Mesendoderm (in vitro differentiated cells): Measurements from ENCODE around the gene ZFYVE27.
A peak's percentile ranks its signal among the peaks of the same experiment; 100 is the strongest.

Source experiments
- DNase-seq: peaks from one replicate; pipeline ENCODE4 v3.0.0; 2013
- H2AK5ac ChIP-seq: 2 replicates; pipeline ENCODE4 v1.6.1; 2013; ENCODE audit warnings: low read length, inconsistent platforms
- H2BK120ac ChIP-seq: 2 replicates; pipeline ENCODE4 v1.6.1; 2013; ENCODE audit warnings: low read depth, mild to moderate bottlenecking, low read length, moderate library complexity, mixed read lengths
- H2BK15ac ChIP-seq: replicated peaks from 2 replicates; pipeline ENCODE4 v1.6.1; 2013; ENCODE audit warnings: low read depth, mild to moderate bottlenecking, moderate library complexity
- H2BK5ac ChIP-seq: 2 replicates; pipeline ENCODE4 v1.6.1; 2013; ENCODE audit warnings: low read length, inconsistent platforms
- H3K18ac ChIP-seq: 2 replicates; pipeline ENCODE4 v1.6.1; 2013; ENCODE audit warnings: mild to moderate bottlenecking, low read length, mixed read lengths
- H3K23ac ChIP-seq: one replicate; pipeline ENCODE4 v1.6.1; 2013; ENCODE audit warnings: low read length
- H3K27ac ChIP-seq: 2 replicates; pipeline ENCODE4 v1.5.1; 2013; ENCODE audit warnings: low read depth, mild to moderate bottlenecking, inconsistent platforms, low read length, moderate library complexity
- H3K27me3 ChIP-seq: 2 replicates; pipeline ENCODE4 v1.6.1; 2013; ENCODE audit warnings: low read length, control low read depth, mild to moderate bottlenecking, inconsistent platforms; ENCODE audit not compliant: insufficient read depth, poor library complexity
- H3K36me3 ChIP-seq: 2 replicates; pipeline ENCODE4 v1.6.1; 2013; ENCODE audit warnings: low read length, inconsistent platforms; ENCODE audit not compliant: control insufficient read depth, insufficient read depth
- H3K4ac ChIP-seq: one replicate; pipeline ENCODE4 v1.6.1; 2013; ENCODE audit warnings: low read depth, mild to moderate bottlenecking, low read length, moderate library complexity
- H3K4me1 ChIP-seq: 2 replicates; pipeline ENCODE4 v1.6.1; 2013; ENCODE audit warnings: low read depth, low read length, inconsistent platforms; ENCODE audit not compliant: control insufficient read depth
- H3K4me2 ChIP-seq: 2 replicates; pipeline ENCODE4 v1.6.1; 2013; ENCODE audit warnings: low read length
- H3K4me3 ChIP-seq: 2 replicates; pipeline ENCODE4 v1.5.1; 2013; ENCODE audit warnings: mild to moderate bottlenecking, low read length
- H3K56ac ChIP-seq: one replicate; pipeline ENCODE4 v1.6.1; 2013; ENCODE audit warnings: low read length
- H3K79me1 ChIP-seq: 2 replicates; pipeline ENCODE4 v1.6.1; 2013; ENCODE audit warnings: low read length, inconsistent platforms
- H3K79me2 ChIP-seq: 2 replicates; pipeline ENCODE4 v1.6.1; 2013; ENCODE audit warnings: mild to moderate bottlenecking, low read length; ENCODE audit not compliant: control insufficient read depth, insufficient read depth
- H3K9ac ChIP-seq: 2 replicates; pipeline ENCODE4 v1.6.1; 2013; ENCODE audit warnings: low read length, inconsistent platforms
- H4K5ac ChIP-seq: one replicate; pipeline ENCODE4 v1.6.1; 2013; ENCODE audit warnings: low read length
- H4K8ac ChIP-seq: one replicate; pipeline ENCODE4 v1.6.1; 2013; ENCODE audit warnings: low read depth, mild to moderate bottlenecking, control low read depth, low read length, moderate library complexity
- WGBS: extraction: QIAGEN DNeasy Blood & Tissue Kit; methylation state at CpG from one replicate; pipeline ENCODE4 v1.1.7; 2013; ENCODE audit warnings: low lambda C conversion rate, missing lambda C conversion rate; ENCODE audit not compliant: insufficient coverage; ENCODE audit errors: extremely low coverage; 5-methylcytosine and 5-hydroxymethylcytosine counted together

Gene ZFYVE27

DNA sequence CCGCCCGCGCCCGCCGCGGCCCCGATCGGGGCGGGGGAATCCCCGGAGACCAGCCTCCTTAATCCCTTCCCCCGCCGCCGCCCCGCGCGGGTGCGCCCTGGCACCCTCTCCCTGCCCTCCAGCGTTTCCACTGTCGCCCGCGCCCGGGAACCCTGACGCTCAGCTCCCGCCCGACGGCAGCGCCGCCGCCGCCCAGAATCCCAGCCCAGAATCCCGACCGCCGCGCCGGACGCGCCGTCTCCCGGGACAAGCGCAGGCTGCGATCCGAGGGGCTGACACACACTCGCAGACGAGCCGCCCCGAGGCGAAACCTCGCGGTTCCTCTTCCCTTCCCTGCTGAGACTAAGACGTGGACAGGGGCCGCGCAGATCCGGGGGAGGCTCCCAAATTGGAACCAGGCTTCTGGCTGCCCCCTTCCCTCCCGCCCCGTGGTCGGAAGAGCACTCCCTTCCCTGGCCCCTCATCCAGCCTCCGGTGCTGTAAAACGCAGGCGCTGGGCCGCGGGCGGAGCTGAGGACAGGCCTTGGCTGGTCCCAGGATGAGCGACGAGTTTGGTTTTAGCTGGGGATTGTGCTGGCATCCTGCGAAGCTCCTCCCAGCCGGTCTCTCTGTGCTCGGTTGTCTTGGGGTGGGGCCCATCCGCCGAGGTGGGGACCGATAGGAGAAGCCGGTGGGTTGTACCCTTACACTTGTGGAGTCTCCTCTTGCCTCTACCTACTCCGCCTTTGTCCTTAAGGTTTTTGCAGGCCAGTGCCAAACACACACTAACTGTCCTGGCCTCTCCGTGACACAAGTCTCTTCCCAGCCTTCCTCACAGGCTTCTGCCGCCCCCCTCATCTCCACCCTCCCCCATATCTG, 22.3 kb upstream of the ZFYVE27 start:
- Histone ChIP-seq H2BK15ac (no peak overlapping the region), H3K4ac (peak overlapping the region; percentile 86), H3K79me1 (peaks cover 7% of the 10 kb centered on the region), H3K56ac (peak overlapping the region; percentile 100), H3K79me2 (peaks cover 8% of the 10 kb centered on the region), H4K8ac (no peak overlapping the region), H3K27me3 (no peaks in the 10 kb centered on the region), H2BK120ac (no peak overlapping the region), H3K23ac (peak overlapping the region; percentile 98), H3K18ac (peak overlapping the region; percentile 72), H3K4me1 (peaks cover 17% of the 10 kb centered on the region), H3K36me3 (no peaks in the 10 kb centered on the region), H3K9ac (peak overlapping the region; percentile 99), H4K5ac (no peak overlapping the region), H2AK5ac (peak overlapping the region; percentile 74), H3K4me2 (peak overlapping the region; percentile 98), H3K27ac (peak overlapping the region; percentile 87), H2BK5ac (peak overlapping the region; percentile 95), H3K4me3 (peak overlapping the region; percentile 91)
- WGBS: no CpG with 5 or more reads among the region's 74 CpGs
- DNase-seq: peak; percentile 92

DNA sequence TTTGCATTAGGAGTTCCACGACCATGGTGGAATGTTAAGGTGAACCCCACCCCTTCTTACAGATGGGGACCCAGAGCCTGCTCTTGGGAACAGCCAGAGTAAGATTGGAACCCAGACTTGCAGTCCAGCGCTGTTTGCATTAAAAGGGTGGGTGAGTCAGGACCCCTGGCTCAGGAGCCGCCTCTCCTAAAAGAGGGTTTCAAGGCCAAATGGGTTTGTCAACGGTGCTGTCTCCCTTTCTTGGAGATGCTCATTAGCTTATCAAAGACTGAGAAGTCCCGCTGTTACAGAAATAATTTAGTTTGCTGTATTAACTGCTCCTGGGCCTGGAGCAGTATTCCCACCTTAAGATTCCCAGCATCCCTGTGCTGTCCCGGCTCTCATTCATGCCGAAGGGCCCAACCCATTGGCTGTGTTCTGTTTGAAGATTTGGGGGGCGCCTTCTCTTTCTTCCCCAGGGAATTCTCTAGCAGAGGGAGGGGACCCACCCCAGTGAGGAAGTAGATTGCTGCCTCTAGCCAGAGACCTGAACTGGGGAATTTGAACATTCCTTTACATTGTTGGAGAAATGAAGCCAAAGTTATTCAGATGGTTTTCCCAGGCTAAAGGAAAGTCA, 21.6 kb upstream of the ZFYVE27 start:
- H2BK5ac ChIP-seq: peak overlapping the region; percentile 76
- peak; percentile 40 for DNase-seq
- H2BK120ac ChIP-seq: no peak overlapping the region
- peaks cover 17% of the 10 kb centered on the region for H3K4me1 ChIP-seq
- WGBS: no CpG with 5 or more reads among the region's 8 CpGs
- no peak overlapping the region for H2BK15ac ChIP-seq
- peak overlapping the region; percentile 11 for H3K18ac ChIP-seq
- peak overlapping the region; percentile 99 for H3K9ac ChIP-seq
- peak overlapping the region; percentile 86 for H3K4ac ChIP-seq
- H3K27ac ChIP-seq: peak overlapping the region; percentile 56
- H4K8ac ChIP-seq: no peak overlapping the region
- no peak overlapping the region for H4K5ac ChIP-seq
- H3K4me2 ChIP-seq: peak overlapping the region; percentile 98
- peak overlapping the region; percentile 57 for H3K4me3 ChIP-seq
- H2AK5ac ChIP-seq: peak overlapping the region; percentile 74
- H3K56ac ChIP-seq: peak overlapping the region; percentile 100
- H3K27me3 ChIP-seq: no peaks in the 10 kb centered on the region
- peak overlapping the region; percentile 98 for H3K23ac ChIP-seq
- peaks cover 8% of the 10 kb centered on the region for H3K79me2 ChIP-seq
- no peaks in the 10 kb centered on the region for H3K36me3 ChIP-seq
- peaks cover 7% of the 10 kb centered on the region for H3K79me1 ChIP-seq

DNA sequence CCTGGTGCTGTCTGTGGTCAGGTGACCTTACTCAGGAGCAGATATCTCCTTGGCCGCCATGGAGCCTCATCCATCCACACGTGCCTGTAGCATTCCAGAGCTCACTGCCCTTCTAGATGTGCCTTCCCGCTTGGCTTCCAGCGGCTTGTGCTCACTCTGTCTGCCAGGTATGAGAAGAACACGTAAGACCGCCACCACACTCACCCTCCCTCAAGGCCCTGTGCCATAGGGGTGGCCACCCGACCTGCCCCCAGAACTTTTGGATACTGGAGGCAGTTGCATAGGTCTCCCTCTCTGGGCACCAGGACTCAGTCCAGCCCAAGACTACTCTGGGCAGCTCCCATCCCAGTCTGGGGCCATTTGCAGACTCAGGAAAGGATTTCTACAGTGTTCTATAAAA, 19.3 kb upstream of the ZFYVE27 start:
- H2BK120ac ChIP-seq: no peak overlapping the region
- no peak overlapping the region for H4K8ac ChIP-seq
- peaks cover 17% of the 10 kb centered on the region for H3K4me1 ChIP-seq
- no peak overlapping the region for H3K23ac ChIP-seq
- H3K27ac ChIP-seq: no peak overlapping the region
- no peaks in the 10 kb centered on the region for H3K27me3 ChIP-seq
- no peak overlapping the region for H2BK5ac ChIP-seq
- H2AK5ac ChIP-seq: no peak overlapping the region
- H3K9ac ChIP-seq: no peak overlapping the region
- no CpG with 5 or more reads among the region's 7 CpGs for WGBS
- H3K79me2 ChIP-seq: peaks cover 8% of the 10 kb centered on the region
- H3K79me1 ChIP-seq: peaks cover 7% of the 10 kb centered on the region
- no peak overlapping the region for H3K56ac ChIP-seq
- no peak overlapping the region for H3K4ac ChIP-seq
- no peaks in the 10 kb centered on the region for H3K36me3 ChIP-seq
- H2BK15ac ChIP-seq: no peak overlapping the region
- no peak for DNase-seq
- H3K4me3 ChIP-seq: no peak overlapping the region
- H3K4me2 ChIP-seq: no peak overlapping the region
- H3K18ac ChIP-seq: no peak overlapping the region
- no peak overlapping the region for H4K5ac ChIP-seq

DNA sequence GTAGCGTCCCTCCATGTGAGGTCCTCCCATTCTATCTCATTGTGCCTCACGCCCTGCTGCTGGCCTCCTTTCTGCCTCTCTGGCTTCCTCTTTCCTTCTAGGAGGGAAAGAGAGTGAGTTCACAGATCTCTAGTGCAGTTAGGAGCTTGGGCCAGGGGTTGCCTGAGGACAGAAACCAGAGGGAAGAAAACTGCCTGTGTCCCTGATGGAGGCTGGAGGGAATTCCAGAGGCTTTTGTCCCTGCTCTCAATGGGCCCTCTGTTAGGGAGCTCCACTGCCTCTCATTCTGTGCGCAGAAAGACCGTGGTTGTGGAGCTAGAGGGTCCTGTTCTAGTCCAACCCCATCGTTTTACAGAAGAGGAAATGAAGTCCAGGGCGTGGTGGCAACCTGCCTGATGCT, 18.8 kb upstream of the ZFYVE27 start:
- Histone ChIP-seq H2BK120ac (no peak overlapping the region), H4K8ac (no peak overlapping the region), H3K4me2 (no peak overlapping the region), H3K9ac (no peak overlapping the region), H3K79me1 (peaks cover 7% of the 10 kb centered on the region), H2BK5ac (no peak overlapping the region), H3K18ac (no peak overlapping the region), H3K4me1 (peaks cover 13% of the 10 kb centered on the region), H3K56ac (no peak overlapping the region), H3K79me2 (peaks cover 8% of the 10 kb centered on the region), H3K23ac (no peak overlapping the region), H3K27me3 (no peaks in the 10 kb centered on the region), H2AK5ac (no peak overlapping the region), H3K36me3 (no peaks in the 10 kb centered on the region), H4K5ac (no peak overlapping the region), H2BK15ac (no peak overlapping the region), H3K4me3 (no peak overlapping the region), H3K4ac (no peak overlapping the region), H3K27ac (no peak overlapping the region)
- no peak for DNase-seq
- WGBS: no CpG with 5 or more reads among the region's 6 CpGs

DNA sequence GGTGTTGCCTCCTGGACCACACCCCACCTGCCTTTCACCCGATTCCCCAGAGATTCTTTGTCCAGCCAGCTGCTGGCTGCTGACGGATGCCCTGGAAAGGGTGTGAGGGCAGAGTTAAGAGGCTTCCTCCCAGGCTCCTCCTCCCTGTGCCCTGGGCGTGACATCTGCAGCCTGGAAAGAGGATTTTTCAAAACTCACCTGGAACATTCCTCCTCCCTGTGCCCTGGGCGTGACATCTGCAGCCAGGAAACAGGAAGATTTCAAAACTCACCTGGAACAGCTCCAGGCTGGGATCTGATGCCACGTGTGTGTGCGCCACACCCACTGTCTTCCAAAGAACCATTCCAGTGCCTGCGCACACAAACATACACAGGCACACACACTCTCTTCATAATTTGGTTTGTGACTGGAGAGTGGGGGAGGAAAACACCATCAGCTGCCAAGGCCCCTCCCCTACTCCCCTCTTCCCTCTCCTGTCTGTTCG, 18.2 kb upstream of the ZFYVE27 start:
- H3K56ac ChIP-seq: peak overlapping the region; percentile 42
- no peak overlapping the region for H3K23ac ChIP-seq
- H3K4me1 ChIP-seq: peaks cover 13% of the 10 kb centered on the region
- no peak overlapping the region for H2BK120ac ChIP-seq
- no peak overlapping the region for H2BK5ac ChIP-seq
- H4K5ac ChIP-seq: no peak overlapping the region
- peaks cover 7% of the 10 kb centered on the region for H3K79me1 ChIP-seq
- DNase-seq: no peak
- H3K4ac ChIP-seq: no peak overlapping the region
- no peak overlapping the region for H3K18ac ChIP-seq
- no peak overlapping the region for H4K8ac ChIP-seq
- H3K4me3 ChIP-seq: no peak overlapping the region
- no peak overlapping the region for H2BK15ac ChIP-seq
- no peak overlapping the region for H3K27ac ChIP-seq
- H3K9ac ChIP-seq: no peak overlapping the region
- H2AK5ac ChIP-seq: no peak overlapping the region
- H3K36me3 ChIP-seq: no peaks in the 10 kb centered on the region
- peaks cover 8% of the 10 kb centered on the region for H3K79me2 ChIP-seq
- no peak overlapping the region for H3K4me2 ChIP-seq
- no peaks in the 10 kb centered on the region for H3K27me3 ChIP-seq
- WGBS: no CpG with 5 or more reads among the region's 8 CpGs
